Measurements from ENCODE around the gene PTK6. TPM values are rescaled to one million over a fixed set of nuclear protein-coding genes. Genes with fewer than 3 reads are reported as not detected.

The PTK6 gene
- total RNA-seq, 2 experiments from 2014 or later, result 0.13 to 2.0 TPM

DNA sequence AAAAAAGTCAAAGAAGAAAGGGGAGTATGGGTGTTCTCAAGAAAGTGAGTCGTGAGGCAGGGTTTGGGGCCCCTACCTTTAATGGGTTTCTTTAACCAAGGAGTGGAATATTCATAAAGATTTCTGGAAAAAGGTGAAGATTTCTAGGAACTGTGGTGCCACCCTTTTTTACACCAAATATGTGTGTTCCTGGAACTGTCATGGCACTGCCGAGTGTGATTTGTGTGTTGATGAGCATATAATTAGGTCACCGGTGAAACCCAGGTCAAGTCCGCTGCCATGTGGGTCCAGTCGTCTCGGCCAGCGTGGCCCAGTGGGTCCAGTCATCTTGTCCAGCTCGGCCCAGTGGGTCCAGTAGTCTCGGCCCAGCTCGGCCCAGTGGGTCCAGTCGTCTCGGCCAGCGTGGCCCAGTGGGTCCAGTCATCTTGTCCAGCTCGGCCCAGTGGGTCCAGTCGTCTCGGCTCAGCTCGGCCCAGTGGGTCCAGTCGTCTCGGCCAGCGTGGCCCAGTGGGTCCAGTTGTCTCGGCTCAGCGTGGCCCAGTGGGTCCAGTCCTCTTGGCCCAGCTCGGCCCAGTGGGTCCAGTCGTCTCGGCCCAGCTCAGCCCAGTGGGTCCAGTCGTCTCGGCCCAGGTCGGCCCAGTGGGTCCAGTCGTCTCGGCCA, 30.0 kb downstream of the PTK6 start:
- TF ChIP-seq, protein P1, sequence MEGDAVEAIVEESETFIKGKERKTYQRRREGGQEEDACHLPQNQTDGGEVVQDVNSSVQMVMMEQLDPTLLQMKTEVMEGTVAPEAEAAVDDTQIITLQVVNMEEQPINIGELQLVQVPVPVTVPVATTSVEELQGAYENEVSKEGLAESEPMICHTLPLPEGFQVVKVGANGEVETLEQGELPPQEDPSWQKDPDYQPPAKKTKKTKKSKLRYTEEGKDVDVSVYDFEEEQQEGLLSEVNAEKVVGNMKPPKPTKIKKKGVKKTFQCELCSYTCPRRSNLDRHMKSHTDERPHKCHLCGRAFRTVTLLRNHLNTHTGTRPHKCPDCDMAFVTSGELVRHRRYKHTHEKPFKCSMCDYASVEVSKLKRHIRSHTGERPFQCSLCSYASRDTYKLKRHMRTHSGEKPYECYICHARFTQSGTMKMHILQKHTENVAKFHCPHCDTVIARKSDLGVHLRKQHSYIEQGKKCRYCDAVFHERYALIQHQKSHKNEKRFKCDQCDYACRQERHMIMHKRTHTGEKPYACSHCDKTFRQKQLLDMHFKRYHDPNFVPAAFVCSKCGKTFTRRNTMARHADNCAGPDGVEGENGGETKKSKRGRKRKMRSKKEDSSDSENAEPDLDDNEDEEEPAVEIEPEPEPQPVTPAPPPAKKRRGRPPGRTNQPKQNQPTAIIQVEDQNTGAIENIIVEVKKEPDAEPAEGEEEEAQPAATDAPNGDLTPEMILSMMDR (conservative IDR thresholded peaks at IDR 0.05; ENCODE audit: low read length), result no peak
- TF ChIP-seq EZH2phosphoT487 (IDR thresholded peaks at IDR 0.05; ENCODE audit: borderline replicate concordance, low read depth, low read length), result no peak
- no peak for DNase-seq (ENCODE audit: low spot score)
- H3K4me1 ChIP-seq (ENCODE audit: insufficient read depth, low read length, poor library complexity, severe bottlenecking), result peaks cover 13% of the 10 kb centered on the region
- H3K79me2 ChIP-seq (ENCODE audit: insufficient read depth, low read depth, low read length), result no peaks in the 10 kb centered on the region
- H3K9me3 ChIP-seq (ENCODE audit: low read length), result no peaks in the 10 kb centered on the region
- H3K4me3 ChIP-seq (ENCODE audit: low read depth, low read length, poor library complexity, severe bottlenecking), result no peak overlapping the region
- H3K27ac ChIP-seq (ENCODE audit: low read depth, low read length, poor library complexity, severe bottlenecking), result no peak overlapping the region
- BruUV-seq (replicated peaks), result no TSS peak
- intact Hi-C loops (cut with micrococcal nuclease; ENCODE audit: unreplicated experiment), result no loop called here
- CTCF ChIA-PET (ENCODE audit: unreplicated experiment), result no interaction called here
- POLR2A ChIA-PET, result no interaction called here
- no peaks in the 10 kb centered on the region for H4K20me1 ChIP-seq (ENCODE audit: insufficient read depth, low read length)
- no peak overlapping the region for H2AFZ ChIP-seq (ENCODE audit: low read length)
- no peaks in the 10 kb centered on the region for H3K9me2 ChIP-seq (ENCODE audit: insufficient read depth, low read length)
- no peaks in the 10 kb centered on the region for H3K36me3 ChIP-seq (ENCODE audit: insufficient read depth, low read length)
- no peak overlapping the region for H3K4me2 ChIP-seq (ENCODE audit: low read length)

DNA sequence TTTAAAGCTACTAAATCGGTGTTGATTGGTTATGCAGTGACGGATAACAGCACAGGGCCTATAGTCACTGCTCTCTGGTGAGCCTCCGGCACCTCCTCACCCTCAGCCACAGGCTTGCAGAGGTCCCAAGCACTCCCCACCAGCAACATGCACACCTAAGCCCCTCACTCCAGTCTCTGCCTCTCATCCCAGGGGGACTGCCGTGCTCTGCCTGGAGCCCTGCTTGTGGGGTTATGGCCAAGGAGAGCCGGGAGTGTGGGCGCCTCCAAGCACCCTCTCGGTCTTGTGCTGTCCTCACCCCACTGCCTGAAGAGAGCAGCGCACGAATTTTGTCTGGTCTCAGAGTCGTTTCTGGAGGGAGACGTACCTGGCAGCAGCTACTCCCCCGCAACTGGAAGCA, 31.5 kb downstream of the PTK6 start:
- Histone ChIP-seq H4K20me1 (ENCODE audit: insufficient read depth, low read length) (no peaks in the 10 kb centered on the region), H3K36me3 (ENCODE audit: insufficient read depth, low read length) (no peaks in the 10 kb centered on the region), H3K9me2 (ENCODE audit: insufficient read depth, low read length) (no peaks in the 10 kb centered on the region), H3K4me2 (ENCODE audit: low read length) (no peak overlapping the region), H3K79me2 (ENCODE audit: insufficient read depth, low read depth, low read length) (no peaks in the 10 kb centered on the region), H3K4me1 (ENCODE audit: insufficient read depth, low read length, poor library complexity, severe bottlenecking) (peaks cover 21% of the 10 kb centered on the region), H3K4me3 (ENCODE audit: low read depth, low read length, poor library complexity, severe bottlenecking) (no peak overlapping the region), H3K27ac (ENCODE audit: low read depth, low read length, poor library complexity, severe bottlenecking) (no peak overlapping the region), H3K9me3 (ENCODE audit: low read length) (no peaks in the 10 kb centered on the region), H2AFZ (ENCODE audit: low read length) (no peak overlapping the region)
- intact Hi-C loops (cut with micrococcal nuclease; ENCODE audit: unreplicated experiment), result no loop called here
- no peak for DNase-seq (ENCODE audit: low spot score)
- no TSS peak for BruUV-seq (replicated peaks)
- POLR2A ChIA-PET, result no interaction called here
- CTCF ChIA-PET (ENCODE audit: unreplicated experiment), result no interaction called here
- TF ChIP-seq, protein P1 (conservative IDR thresholded peaks at IDR 0.05; ENCODE audit: low read length), result no peak
- TF ChIP-seq EZH2phosphoT487 (IDR thresholded peaks at IDR 0.05; ENCODE audit: borderline replicate concordance, low read depth, low read length), result no peak

DNA sequence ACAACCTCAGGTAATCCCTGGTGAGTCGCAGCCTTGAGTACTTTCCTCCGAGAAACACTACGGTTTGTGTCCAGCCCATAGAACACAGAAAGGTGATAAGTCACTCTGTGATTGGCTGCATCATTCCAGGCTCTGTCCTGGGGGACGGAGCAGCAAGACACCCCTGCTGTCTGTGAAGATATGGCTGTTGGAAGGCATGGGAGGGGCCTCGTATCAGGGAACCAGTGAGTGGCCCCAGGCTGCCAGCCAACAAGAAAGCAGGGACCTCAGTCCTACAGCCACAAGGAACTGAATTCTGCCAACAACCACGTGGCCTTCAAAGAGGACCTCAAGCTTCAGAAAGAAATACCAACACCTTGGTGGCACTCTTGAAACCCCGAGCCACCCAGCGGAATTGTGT, 31.9 kb downstream of the PTK6 start:
- ChIA-PET POLR2A (no interaction called here), CTCF (ENCODE audit: unreplicated experiment) (no interaction called here)
- H2AFZ ChIP-seq (ENCODE audit: low read length), result no peak overlapping the region
- no peaks in the 10 kb centered on the region for H4K20me1 ChIP-seq (ENCODE audit: insufficient read depth, low read length)
- H3K9me2 ChIP-seq (ENCODE audit: insufficient read depth, low read length), result no peaks in the 10 kb centered on the region
- H3K27ac ChIP-seq (ENCODE audit: low read depth, low read length, poor library complexity, severe bottlenecking), result no peak overlapping the region
- intact Hi-C loops (cut with micrococcal nuclease; ENCODE audit: unreplicated experiment), result no loop called here
- no peak for DNase-seq (ENCODE audit: low spot score)
- no peak overlapping the region for H3K4me2 ChIP-seq (ENCODE audit: low read length)
- peaks cover 21% of the 10 kb centered on the region for H3K4me1 ChIP-seq (ENCODE audit: insufficient read depth, low read length, poor library complexity, severe bottlenecking)
- H3K79me2 ChIP-seq (ENCODE audit: insufficient read depth, low read depth, low read length), result no peaks in the 10 kb centered on the region
- no peak overlapping the region for H3K4me3 ChIP-seq (ENCODE audit: low read depth, low read length, poor library complexity, severe bottlenecking)
- no peaks in the 10 kb centered on the region for H3K36me3 ChIP-seq (ENCODE audit: insufficient read depth, low read length)
- BruUV-seq (replicated peaks), result no TSS peak
- TF ChIP-seq, protein P1 (conservative IDR thresholded peaks at IDR 0.05; ENCODE audit: low read length), result no peak
- no peak for TF ChIP-seq EZH2phosphoT487 (IDR thresholded peaks at IDR 0.05; ENCODE audit: borderline replicate concordance, low read depth, low read length)
- H3K9me3 ChIP-seq (ENCODE audit: low read length), result no peaks in the 10 kb centered on the region
